LHCN-M2 (cell line): ENCODE results near the gene BEX4. TPM values are rescaled to one million over a fixed set of nuclear protein-coding genes. Genes with fewer than 3 reads are reported as not detected.
"Not testable (repeated sequence)": the region's sequence is repeated elsewhere in the genome, so short reads cannot be mapped to it uniquely, and the experiment has no call there.

Experiments used
- DNase-seq: peaks from one replicate; pipeline ENCODE4 v3.0.0-alpha.2; 2012; ENCODE audit warnings: low read depth
- polyA plus RNA-seq: library from polyadenylated mRNA; unstranded; fragments of >200 nt; gene quantifications from one replicate; pipeline ENCODE4 v1.2.1, GENCODE V29; 2012; ENCODE audit warnings: missing spikeins
- total RNA-seq: library from RNA; depleted of rRNA; stranded (reverse); fragments of >200 nt; gene quantifications from 2 replicates; pipeline ENCODE4 v1.2.3, GENCODE V29; 2014; rRNA removed

BEX4 gene, protein sequence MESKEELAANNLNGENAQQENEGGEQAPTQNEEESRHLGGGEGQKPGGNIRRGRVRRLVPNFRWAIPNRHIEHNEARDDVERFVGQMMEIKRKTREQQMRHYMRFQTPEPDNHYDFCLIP
- total RNA-seq: 1.5 and 1.9 TPM in 2 replicates
- polyA plus RNA-seq: 6.2 TPM

DNA sequence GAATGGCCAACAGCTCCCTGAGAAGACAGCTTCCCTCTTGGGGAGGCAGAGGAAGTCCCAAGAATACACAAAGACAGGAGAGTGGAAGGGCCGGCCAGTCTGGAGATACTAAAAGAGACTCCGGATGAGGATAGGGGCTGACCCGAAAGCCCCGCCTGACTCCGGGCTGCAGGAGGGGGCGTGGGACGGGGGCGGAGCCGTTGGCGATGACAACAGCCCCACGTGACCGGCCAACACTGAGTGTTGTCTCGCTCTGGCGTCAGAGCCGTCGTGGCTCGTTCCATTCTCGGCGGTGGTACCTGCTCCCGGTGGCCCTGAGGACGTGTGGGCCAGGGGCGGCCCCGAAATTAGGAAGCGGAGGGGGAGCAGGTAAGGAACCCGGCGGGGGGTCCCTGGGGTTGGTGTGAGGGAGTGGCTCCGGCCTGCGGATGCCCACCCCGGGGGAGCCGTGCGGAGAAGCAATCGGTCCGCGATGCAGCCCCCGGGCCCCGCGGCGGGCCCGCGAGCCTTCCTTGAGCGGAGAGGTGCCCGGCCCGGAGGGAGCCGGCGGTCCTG, at the start of gene BEX4:
BEX4 (plus strand) TSS at position 239 of the 555 bp plus-strand sequence. CDS start 1,046 bp downstream, outside the sequence.
- peak; percentile 34 for DNase-seq

DNA sequence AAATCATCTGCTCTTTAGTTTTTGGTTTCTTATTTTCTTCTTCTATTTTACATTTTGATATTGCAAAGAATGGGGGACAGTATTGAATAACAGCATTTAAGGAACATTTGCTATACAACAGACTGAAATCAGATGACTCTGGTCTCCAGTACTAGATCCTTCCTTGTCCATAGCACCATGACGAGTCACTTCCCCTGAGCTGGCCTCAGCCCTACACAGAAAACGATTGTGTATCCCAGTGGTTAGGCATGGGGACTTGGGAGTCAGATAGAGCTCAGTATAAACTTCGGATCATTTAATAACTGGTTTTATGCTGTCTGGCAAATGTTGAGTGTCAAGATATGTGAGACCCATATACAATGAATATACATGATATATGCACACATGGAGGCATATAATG, 44.7 kb upstream of the BEX4 start:
- DNase-seq: peak; percentile 51

DNA sequence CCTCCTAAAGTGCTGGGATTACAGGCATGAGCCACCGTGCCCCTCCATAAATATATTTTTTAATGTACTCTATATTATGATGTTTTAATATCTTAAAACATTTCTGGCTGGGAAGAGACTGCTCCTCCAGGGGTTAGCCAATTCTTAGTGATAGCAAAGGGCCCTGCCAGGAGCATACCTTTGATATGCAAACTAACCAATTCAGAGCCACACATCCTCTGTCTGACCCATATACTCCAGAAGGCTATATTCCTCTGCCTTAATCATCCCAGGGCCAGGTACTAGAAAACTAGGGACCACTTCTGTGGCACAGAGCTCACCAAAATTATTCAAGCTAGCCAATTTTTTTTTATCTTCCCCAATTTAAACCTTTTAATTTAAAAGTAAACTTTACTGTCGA, 43.6 kb upstream of the BEX4 start:
- DNase-seq: no peak

DNA sequence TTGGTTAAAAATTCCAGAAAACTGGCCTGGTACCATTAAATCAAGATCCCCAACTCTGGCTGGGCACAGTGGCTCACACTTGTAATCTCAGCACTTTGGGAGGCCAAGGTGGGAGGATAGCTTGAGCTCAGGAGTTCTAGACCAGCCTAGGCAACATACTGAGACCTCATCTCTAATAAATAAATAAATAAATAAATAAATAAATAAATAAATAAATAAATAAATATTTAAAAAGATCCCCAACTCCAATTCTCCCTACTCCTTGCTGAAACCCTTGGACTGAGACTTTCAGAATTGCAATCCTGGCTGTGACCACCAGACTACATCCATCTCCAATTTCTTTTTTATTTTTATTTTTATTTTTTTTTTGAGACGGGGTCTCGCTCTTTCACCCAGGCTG, 39.7 kb upstream of the BEX4 start:
- not testable (repeated sequence) for DNase-seq

DNA sequence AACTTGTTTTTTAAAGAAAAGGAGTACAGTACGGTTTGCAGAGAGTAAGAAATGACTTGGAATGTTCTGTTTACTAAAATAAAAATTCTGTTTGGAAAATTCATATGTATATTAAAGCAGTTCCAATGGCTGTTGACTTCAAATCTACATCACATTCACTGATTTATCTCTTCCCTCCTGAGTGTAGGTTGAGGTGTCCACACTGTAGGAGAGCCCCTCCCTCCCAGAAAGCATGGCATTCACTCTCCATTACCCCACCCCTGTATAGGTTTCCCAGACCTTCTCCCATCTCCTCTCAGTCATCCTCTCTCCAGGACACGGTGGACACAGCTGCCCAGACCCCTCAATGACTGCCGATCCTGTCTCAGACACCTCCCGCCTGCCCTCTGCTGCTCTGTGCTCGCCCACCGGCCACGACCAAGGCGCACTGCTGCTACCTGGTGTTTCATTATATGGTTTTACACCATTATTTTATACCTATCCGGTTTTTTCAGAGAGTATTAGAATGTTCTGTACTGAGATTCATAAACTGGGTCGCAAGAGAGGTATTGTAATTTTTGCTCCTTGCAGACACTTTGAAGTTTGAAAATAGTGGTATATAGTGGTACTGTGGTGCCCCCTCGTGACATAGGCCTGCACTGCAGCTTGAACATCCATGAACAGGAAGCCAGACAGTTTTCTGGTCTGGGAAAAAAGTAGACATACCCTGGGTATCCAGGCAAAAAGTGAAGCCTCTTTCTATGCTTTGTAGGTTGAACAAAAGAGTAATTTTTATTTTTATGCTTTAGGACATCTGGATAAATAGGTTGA, 38.8 kb upstream of the BEX4 start:
- DNase-seq: peak; percentile 29

DNA sequence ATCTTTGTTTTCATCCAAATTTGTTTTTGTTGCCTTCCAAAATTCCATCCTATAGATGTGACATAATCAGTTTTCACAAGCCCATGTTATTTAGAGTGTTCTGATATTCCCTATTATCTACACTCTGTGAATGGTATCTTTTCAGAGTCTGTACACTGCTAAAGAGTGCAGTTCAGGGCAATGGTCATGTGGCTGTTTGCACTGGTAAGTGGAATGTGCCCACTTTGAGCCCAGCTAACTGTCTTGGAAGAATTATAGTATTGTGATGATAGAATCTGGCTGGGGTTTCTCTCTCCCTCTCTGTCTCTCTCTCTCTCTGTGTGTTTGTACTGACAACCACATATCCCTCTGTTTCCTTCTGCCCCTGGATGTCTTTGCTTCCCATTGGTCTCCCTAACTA, 37.4 kb upstream of the BEX4 start:
- DNase-seq: no peak

DNA sequence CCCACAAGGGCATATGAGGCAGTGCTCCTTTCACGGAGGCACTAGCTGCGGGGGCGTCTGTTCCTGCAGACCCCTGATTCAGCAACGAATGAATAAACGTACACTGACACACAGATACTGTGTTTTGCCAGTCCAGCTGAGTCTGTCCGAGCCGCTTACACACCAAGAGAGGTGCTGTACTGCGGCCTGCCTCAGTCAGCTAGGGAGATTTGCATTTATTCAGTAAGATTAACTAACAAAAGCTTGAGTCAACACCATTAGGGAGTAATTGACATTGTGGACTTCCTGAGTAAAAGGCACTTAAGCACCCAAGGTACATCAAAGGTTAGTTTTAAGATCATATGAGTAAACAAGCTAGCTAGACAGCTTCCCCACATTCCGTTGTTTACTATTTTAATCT, 31.0 kb upstream of the BEX4 start:
- no peak for DNase-seq

DNA sequence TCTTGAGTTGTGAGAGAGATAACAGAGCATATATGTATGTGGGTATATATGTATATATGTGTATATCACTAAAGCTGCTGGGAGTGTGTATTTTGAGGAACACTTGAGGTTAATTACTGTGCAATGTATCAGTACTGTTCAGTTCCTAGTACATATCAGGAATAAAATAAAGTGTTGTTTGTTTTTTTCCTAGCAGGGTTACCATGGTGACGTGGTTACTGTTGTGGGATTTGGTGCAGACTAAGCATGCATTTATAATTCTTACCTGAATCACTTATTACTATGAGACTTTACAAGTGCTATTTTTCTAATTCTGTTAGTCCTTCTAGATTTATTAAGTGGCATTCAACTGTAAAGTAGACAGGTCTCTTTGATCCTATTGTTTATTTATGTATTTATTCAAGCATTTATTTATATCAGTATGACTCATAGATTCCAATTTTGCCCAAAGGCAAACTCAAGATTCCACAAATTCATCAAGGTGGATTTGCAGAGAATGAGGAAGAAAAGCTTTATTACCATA, 26.9 kb upstream of the BEX4 start:
- DNase-seq: peak; percentile 37

DNA sequence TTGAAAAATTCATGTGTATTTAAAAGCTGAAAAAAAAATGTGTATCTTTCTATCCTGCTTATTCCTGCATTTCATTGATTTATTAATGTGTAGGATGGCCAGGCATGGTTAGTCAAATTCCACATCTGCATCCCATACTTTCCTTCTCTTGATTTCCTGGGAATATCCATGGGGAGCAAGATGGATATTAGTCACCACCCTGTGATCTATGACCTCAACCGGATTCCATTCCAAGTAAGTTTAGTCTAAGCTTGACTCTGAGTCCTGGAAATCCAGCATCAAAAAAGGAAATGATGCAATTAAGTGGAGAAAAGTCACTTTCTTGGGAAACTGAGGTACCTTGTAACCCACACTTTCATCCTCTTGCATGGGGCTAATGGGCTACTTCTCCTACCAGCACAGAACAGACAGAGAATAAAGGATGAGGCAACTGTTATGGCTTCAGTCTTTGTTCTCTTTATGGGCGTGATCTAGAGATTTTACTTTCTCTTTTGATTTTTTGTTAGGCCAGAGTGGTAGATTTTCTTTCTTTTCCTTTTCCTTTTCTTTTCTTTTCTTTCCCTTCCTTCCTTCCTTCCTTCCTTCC, 17.1 kb upstream of the BEX4 start:
- peak; percentile 51 for DNase-seq

DNA sequence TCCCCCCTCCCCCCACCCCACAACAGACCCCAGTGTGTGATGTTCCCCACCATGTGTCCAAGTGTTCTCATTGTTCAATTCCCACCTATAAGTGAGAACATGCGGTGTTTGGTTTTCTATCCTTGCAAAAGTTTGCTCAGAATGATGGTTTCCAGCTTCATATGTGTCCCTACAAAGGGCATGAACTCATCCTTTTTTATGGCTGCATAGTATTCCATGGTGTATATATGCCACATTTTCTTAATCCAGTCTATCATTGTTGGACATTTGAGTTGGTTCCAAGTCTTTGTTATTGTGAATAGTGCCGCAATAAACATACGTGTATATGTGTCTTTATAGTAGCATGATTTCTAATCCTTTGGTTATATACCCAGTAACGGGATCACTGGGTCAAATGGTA, 16.2 kb upstream of the BEX4 start:
- not testable (repeated sequence) for DNase-seq

DNA sequence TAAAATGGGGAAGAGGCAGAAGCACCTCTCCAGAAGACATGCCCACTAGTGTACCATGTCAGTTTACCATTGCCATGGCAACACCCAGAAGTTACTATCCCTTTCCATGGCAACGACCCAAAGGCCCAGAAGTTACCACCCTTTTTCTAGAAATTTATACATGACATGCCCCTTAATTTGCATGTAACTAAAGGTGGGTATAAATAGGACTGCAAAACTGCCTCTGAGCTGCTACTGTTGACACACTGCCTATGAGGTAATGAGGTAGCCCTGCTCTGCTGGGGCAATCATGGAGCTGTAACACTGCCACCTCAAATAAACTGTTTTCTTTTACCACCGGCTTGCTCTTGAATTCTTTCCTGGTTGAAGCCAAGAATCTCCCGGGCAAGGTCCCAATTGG, 13.9 kb upstream of the BEX4 start:
- no peak for DNase-seq

DNA sequence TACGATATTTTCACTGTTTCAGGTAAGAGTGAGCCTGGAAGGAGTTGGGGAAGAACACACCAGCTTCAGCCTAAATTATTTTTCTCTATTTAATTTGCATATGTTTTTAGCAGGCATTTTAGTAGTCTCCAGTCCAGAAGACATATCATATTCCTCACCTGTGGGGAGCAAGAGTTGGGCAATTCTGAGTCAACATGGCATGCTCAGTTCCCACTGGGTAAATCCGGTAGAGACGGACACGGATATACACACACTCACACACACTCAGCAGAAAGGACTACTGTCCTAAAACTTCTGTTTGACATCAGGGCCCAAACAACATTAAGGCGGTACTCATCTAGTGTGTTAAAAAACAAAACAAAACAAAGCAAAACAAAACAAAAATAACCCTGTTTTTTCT, 4.9 kb upstream of the BEX4 start:
- DNase-seq: no peak

DNA sequence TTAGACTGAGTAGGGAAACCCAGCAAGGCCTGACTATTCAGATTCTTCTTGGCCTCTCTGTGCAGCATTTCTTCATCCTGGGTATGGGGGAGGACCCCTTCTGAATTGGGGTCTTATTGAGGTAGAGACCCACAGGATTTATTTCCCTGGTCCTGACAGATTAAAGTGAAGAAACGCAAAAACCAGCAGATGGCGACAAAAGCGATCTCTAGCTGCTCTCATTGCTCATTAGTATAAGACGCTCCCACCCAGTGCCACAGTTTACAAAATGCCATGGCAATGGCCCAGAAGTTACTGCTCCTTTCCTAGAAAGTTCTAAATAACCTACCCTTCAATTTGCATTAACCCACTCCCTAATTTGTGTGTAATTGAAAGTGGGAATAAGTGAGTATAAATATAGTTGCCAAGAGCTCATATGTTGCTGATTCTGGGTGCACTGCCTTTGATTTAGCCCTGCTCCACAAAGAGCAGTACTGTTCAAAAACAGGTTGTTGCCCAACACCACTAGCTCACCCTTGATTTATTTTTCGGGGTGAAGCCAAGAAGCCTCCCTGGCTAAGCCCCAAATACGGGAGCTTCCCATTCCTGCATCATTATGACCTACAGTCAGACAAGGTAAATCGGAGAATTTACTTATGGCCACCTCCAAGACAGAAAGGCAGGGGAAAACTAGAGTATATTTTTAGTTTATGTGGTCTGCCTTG, 3.7 kb upstream of the BEX4 start:
- peak; percentile 29 for DNase-seq

DNA sequence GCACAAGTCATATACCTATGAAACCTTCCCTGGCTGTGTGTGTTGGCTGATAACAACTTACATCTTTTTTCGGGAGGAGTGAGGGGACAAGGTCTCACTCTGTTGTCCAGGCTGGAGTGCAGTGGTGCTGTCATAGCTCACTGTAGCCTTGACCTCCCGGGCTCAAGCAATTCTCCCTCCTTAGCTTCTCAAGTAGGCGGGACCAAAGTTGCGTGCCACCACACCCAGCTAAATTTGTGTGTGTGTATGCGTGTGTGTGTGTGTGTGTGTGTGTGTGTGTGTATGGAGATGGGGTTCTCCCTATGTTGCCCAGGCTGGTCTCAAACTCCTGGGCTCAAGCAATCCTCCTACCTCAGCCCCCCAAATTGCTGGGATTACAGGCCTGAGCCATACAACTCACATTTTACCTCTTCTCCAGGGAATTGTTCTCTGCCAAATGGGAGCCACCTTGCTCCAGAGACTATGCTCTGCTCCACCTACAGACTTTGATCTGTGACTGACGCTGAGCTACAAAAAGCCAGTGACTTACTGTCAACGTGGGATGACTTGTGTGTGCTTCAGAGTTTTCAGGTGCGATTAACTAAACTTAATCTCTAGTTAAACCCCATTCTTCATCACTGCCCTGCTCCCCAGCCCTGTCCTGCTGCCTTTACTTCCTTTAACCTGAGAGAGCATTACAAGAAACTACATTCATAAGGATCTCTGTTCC, 2.0 kb upstream of the BEX4 start:
- no peak for DNase-seq

DNA sequence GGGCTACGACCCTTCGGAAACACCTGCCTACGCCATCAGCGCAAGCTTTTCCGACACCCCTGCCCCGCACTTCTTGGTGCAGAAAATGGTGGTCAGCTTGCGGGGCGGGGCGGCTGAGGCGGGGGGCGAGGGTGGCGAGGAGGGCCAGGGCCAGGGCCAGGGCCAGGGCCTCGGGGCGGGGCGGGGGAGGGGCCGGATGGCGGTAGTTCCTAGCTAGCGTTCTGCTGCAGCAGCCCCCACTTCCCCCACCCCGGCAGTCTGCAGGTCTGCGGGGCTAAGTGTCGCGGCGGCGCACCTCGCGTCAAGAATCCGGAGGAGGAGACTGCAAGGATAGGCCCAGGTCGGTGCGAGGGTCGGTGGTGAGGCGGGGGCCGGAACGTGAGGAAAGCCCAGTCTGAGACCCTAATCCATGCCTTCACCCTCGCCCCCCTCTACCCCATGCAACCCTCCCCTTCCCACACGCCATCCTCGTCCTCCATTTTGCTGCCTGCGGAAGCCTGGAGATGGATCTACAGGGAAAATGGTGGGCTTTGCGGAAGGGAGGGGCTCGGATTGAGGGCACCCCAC, 600 bp downstream of the BEX4 start:
- no peak for DNase-seq

DNA sequence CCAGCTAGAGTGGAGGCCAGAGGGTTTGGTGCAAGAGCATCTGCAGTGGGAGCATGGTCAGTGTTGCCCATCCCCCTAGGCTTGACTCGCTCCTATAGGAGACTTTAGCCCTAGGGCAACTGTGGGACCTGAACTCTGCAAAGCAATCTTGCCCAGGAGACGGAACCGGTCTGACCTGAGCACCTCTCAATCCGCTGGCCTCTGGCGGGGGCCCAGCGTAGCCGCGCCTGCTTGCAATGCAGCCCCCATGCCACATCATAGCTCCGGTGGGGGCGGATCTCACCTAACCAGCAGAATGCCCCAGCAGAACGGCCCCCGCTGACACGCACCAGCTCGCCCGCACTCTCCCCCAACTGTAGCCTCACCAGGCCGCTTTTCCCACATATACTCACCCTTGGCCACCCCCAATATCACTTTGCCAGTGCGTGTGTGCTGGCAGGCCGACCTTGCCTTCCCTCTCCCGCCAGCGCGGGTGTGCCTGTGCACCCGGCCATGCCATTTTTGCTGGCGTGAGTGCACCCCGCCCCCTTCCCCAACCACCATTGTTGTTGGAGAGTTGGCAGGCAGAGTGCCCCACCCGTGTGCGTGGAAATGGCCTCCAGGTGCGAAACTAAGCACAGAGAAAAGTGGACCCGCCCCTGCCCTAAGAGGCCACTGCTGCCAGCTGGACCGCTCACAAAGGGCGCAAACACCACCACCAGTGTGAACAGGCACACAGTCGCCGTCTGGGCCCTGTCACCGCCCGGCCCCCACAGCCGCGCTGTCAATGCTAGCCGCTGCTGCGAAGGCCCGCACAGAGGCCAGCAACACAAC, 5.8 kb downstream of the BEX4 start:
- DNase-seq: no peak

DNA sequence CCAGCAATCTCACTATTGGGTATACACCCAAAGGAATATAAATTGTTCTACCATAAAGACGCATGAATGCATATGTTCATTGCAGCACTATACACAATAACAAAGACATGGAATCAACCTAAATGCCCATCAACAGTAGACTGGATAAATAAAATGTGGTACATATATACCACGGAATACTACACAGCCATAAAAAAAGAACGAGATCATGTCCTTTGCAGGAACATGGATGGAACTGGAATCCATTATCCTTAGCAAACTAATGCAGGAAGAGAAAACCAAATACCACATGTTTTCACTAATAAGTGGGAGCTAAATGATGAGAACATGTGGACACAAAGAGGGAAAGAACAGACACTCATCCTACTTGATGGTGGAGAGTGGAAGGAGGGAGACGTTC, 11.0 kb downstream of the BEX4 start:
- not testable (repeated sequence) for DNase-seq

DNA sequence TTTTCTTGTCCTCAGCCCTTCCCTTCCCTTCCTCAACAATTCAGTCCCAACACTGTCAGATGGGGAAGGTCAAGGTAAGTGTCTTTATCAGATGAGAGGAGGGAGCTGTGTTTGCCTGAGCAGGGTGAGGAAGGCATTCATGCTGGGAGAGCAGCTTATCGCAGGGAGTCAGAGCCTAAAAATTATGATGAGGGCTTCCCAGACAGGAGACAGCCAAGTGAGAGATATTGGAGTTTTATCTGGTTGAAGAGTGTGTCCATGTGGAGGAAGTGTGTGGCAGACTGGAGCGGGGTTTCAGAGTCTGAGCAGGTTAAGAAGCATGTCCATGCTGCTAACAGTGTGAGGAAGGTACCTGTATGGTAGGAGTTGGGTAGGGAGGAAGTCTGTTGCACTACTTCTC, 18.4 kb downstream of the BEX4 start:
- no peak for DNase-seq

DNA sequence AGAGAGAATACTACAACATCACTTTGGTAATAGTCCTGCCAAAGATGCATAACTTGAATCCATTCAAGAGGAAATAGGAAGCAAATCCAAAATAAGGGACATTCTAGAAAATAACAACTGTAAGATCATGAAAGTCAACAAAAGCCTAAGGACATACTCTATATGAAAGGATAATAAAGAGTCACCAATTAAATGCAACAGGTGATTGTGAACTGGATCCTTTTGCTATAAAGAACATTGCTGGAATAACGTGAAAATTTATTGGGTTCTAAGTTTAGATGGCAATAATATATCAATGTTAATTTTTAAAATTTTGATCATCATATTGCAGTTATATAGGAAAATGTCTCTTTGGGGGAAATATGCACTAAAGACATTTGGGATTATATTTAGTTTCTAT, 20.0 kb downstream of the BEX4 start:
- no peak for DNase-seq

DNA sequence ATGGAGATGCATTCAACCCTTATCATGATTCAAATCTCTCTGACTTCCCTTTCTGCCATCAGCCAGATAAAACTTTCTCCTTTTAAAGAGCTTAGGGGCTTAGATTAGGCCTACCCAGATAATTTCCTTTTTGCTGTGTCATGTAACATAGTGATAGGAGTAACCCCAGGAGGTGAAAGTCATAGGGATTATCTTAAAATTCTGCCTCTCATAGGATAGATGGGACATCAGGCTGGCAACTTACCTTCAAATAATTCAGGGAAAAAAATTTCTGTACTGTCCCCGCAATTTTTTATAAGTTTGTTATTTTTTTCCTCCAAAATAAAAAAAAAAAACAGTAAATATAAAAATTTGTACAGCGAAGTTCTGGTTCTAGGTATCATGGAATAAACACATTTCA, 20.7 kb downstream of the BEX4 start:
- DNase-seq: not testable (repeated sequence)
